ENCODE results near the gene BRD3OS. TPM values are rescaled to one million over a fixed set of nuclear protein-coding genes. Genes with fewer than 3 reads are reported as not detected.
A peak's percentile ranks its signal among the peaks of the same experiment; 100 is the strongest.

BRD3OS gene
- total and polyA plus RNA-seq, 2 of the 13 experiments (the other 11 are each of a cell fraction or from before 2014, with no cell fraction given) = 4.9 to 5.7 TPM

GRCh38 chr9:134004131-134004873 is 21.0 kb upstream of the BRD3OS start (continued):
- TF ChIP-seq ARNTL (CRISPR knock-in tag; IDR thresholded peaks at IDR 0.05) (peak; percentile 45; the same call in 1 of the 2 replicates), SMAD3 (CRISPR knock-in tag; IDR thresholded peaks at IDR 0.05) (no peak), ZSCAN22 (CRISPR knock-in tag; IDR thresholded peaks at IDR 0.05) (no peak), GABPB1 (CRISPR knock-in tag; IDR thresholded peaks at IDR 0.05) (peak; percentile 39; the same call in 1 of the 2 replicates), NR0B2 (CRISPR knock-in tag; IDR thresholded peaks at IDR 0.05) (no peak), IRF1 (CRISPR knock-in tag; IDR thresholded peaks at IDR 0.05; ENCODE audit: low read depth) (no peak), JUND (CRISPR knock-in tag; IDR thresholded peaks at IDR 0.05) (no peak), PATZ1 (CRISPR knock-in tag; IDR thresholded peaks at IDR 0.05) (peak; percentile 49), TFE3 (CRISPR knock-in tag; IDR thresholded peaks at IDR 0.05) (no peak), ARID4A (CRISPR knock-in tag; IDR thresholded peaks at IDR 0.05; ENCODE audit: borderline replicate concordance) (peak; percentile 65; the same call in 1 of the 2 replicates), HNF4A (CRISPR knock-in tag; IDR thresholded peaks at IDR 0.05) (peak; percentile 14; the same call in 1 of the 2 replicates), CAMTA2 (CRISPR knock-in tag; IDR thresholded peaks at IDR 0.05; ENCODE audit: borderline replicate concordance) (no peak), BHLHE40 (IDR thresholded peaks at IDR 0.05; ENCODE audit: low read length) (peak; percentile 87), USF2 (IDR thresholded peaks at IDR 0.05; ENCODE audit: low read depth, low read length) (peak; percentile 61), USF2 (CRISPR knock-in tag; IDR thresholded peaks at IDR 0.05; ENCODE audit: borderline replicate concordance) (peak; percentile 91; the same call in 1 of the 2 replicates), MTF2 (CRISPR knock-in tag; IDR thresholded peaks at IDR 0.05; ENCODE audit: borderline replicate concordance) (no peak), ZFX (CRISPR knock-in tag; IDR thresholded peaks at IDR 0.05; ENCODE audit: low read depth) (0 out of 2 replicates have a peak, but pooled peaks have one; percentile 22)
